Upper lobe of right lung (tissue), 1 donor: ENCODE data around the gene SLC23A2. TPM values are rescaled to one million over a fixed set of nuclear protein-coding genes. Genes with fewer than 3 reads are reported as not detected.

Source experiments
- ATAC-seq: fragments of 200-7000 bp; cut with Tn5 transposase; one replicate; pipeline ENCODE4 v1.9.1; 2020; ENCODE audit warnings: mild to moderate bottlenecking, moderate library complexity
- DNase-seq: peaks from one replicate; pipeline ENCODE4 v3.0.0-alpha.2; 2020
- H3K27ac ChIP-seq: fragments of 200-600 bp; one replicate; pipeline ENCODE4 v1.8.0; 2022
- H3K27me3 ChIP-seq: fragments of 200-600 bp; one replicate; pipeline ENCODE4 v1.8.0; 2022; ENCODE audit warnings: mild to moderate bottlenecking
- H3K36me3 ChIP-seq: fragments of 200-600 bp; one replicate; pipeline ENCODE4 v1.8.0; 2022
- H3K4me1 ChIP-seq: fragments of 200-600 bp; one replicate; pipeline ENCODE4 v1.8.0; 2022
- H3K4me3 ChIP-seq: fragments of 200-600 bp; one replicate; pipeline ENCODE4 v1.8.0; 2022; ENCODE audit warnings: mild to moderate bottlenecking
- H3K9me3 ChIP-seq: fragments of 200-600 bp; one replicate; pipeline ENCODE4 v1.8.0; 2022
- CTCF ChIP-seq: fragments of 200-600 bp; IDR thresholded peaks from one replicate; pipeline ENCODE4 v1.8.0; 2022; ENCODE audit warnings: antibody characterized with exemption
- intact Hi-C: fragments of 100-400 bp; cut with DNase I; formaldehyde crosslinking; loops from one replicate; pipeline ENCODE4 v1.11.0; 2022
- total RNA-seq: library from RNA; stranded (reverse); fragmentation: NEBNext Ultra II Directional; extraction: Animal tissue kit (Norgen Biotek cat#: 25700); gene quantifications from one replicate; pipeline ENCODE4 v1.2.1, GENCODE V29; 2021
- donor health status: DM: no; HTN: yes; CAD: no; lungs with severe emphysema.

The SLC23A2 gene
- total RNA-seq, 1 donor from 2014 or later = 26.2 TPM

GRCh38 chr20:4809707-4810106 lies 191.6 kb downstream of the SLC23A2 start:
- intact Hi-C loops = no loop called here
- H3K36me3 ChIP-seq = no peaks in the 10 kb centered on the region
- H3K27me3 ChIP-seq = no peaks in the 10 kb centered on the region
- peak overlapping the region; percentile 87 for H3K27ac ChIP-seq
- ATAC-seq = no peak
- H3K9me3 ChIP-seq = no peaks in the 10 kb centered on the region
- no peak overlapping the region for H3K4me3 ChIP-seq
- no peak for DNase-seq
- H3K4me1 ChIP-seq = peaks cover 58% of the 10 kb centered on the region
- no peak for TF ChIP-seq CTCF

DNA sequence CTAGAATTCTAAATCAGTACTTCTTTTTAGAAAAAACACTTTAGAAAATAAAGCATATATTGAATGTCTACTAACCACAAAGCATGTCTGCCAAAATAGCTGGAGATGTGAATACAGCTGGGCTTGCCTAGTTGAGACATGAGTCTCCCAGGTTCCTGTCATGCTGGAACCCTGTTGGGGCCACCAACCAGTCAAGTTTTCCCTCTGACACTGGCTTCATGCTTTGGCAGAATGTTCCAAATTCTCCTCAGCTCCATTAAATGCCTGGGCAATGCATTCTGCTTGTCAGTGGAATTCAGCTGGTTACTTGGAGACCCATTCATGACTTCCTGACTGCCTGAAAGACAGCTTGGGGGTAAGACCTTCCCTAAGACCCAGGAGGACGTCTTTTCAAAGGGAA lies 192.4 kb downstream of the SLC23A2 start:
- H3K27me3 ChIP-seq = no peaks in the 10 kb centered on the region
- H3K4me1 ChIP-seq = peaks cover 52% of the 10 kb centered on the region
- H3K4me3 ChIP-seq = no peak overlapping the region
- intact Hi-C loops = no loop called here
- DNase-seq (no peak), ATAC-seq (no peak)
- H3K36me3 ChIP-seq = no peaks in the 10 kb centered on the region
- no peak for TF ChIP-seq CTCF
- no peaks in the 10 kb centered on the region for H3K9me3 ChIP-seq
- H3K27ac ChIP-seq = peak overlapping the region; percentile 87

GRCh38 chr20:4805663-4806449 lies 195.5 kb downstream of the SLC23A2 start:
- no peak overlapping the region for H3K4me3 ChIP-seq
- H3K27me3 ChIP-seq = no peaks in the 10 kb centered on the region
- peaks cover 25% of the 10 kb centered on the region for H3K4me1 ChIP-seq
- intact Hi-C loops = no loop called here
- H3K27ac ChIP-seq = no peak overlapping the region
- DNase-seq (no peak), ATAC-seq (peak; percentile 50)
- H3K36me3 ChIP-seq = peaks cover 4% of the 10 kb centered on the region
- no peak for TF ChIP-seq CTCF
- H3K9me3 ChIP-seq = no peaks in the 10 kb centered on the region

- peaks cover 8% of the 10 kb centered on the region for H3K4me1 ChIP-seq
- peak; percentile 75 for ATAC-seq
- H3K36me3 ChIP-seq = peaks cover 32% of the 10 kb centered on the region
- no peak for TF ChIP-seq CTCF
- intact Hi-C loops = no loop called here
- DNase-seq = no peak
- no peak overlapping the region for H3K4me3 ChIP-seq
- no peaks in the 10 kb centered on the region for H3K27me3 ChIP-seq
- H3K27ac ChIP-seq = no peak overlapping the region
- no peaks in the 10 kb centered on the region for H3K9me3 ChIP-seq
These were observed 198.8 kb downstream of the SLC23A2 start for GRCh38 chr20:4802527-4802926.

Other genes starting within 250 kb of the SLC23A2 start
- gene RASSF2, start 177.9 kb downstream of the SLC23A2 start, total RNA-seq = 35.3 TPM
- gene TMEM230, start 111.6 kb upstream of the SLC23A2 start, total RNA-seq = 105 TPM
- 44.3 TPM for gene PCNA, start 118.4 kb upstream of the SLC23A2 start, total RNA-seq
- 65.0 TPM for gene CDS2, start 125.5 kb upstream of the SLC23A2 start, total RNA-seq